Kidney epithelial cell (primary cell): ENCODE measurements around the gene NKIRAS2. TPM values are rescaled to one million over a fixed set of nuclear protein-coding genes. Genes with fewer than 3 reads are reported as not detected.

Experiments
- DNase-seq: peaks from one replicate; pipeline ENCODE4 v3.0.0-alpha.2; 2010; ENCODE audit warnings: low read depth
- H3K27me3 ChIP-seq: 2 replicates; pipeline ENCODE4 v1.6.0; 2011; ENCODE audit warnings: low read length; ENCODE audit not compliant: control insufficient read depth, insufficient read depth
- H3K36me3 ChIP-seq: 2 replicates; pipeline ENCODE4 v1.5.1; 2011; ENCODE audit warnings: low read length; ENCODE audit not compliant: control insufficient read depth, insufficient read depth
- H3K4me3 ChIP-seq: 2 replicates; pipeline ENCODE4 v1.5.1; 2011; ENCODE audit warnings: low read depth, mild to moderate bottlenecking, control low read depth, low read length
- CTCF ChIP-seq: IDR thresholded peaks from 2 replicates; pipeline ENCODE4 v1.5.1; 2011; ENCODE audit warnings: mild to moderate bottlenecking, moderate library complexity, low read length, control low read depth, inconsistent platforms; ENCODE audit not compliant: insufficient read depth, poor library complexity, severe bottlenecking
- total RNA-seq: library from RNA; depleted of rRNA; stranded (reverse); fragments of >200 nt; gene quantifications from 2 replicates; pipeline ENCODE4 v1.2.3, GENCODE V29; 2015

NKIRAS2 gene
- total RNA-seq = 74.4 and 77.8 TPM in 2 replicates

- peak; percentile 88 for TF ChIP-seq CTCF
- no peaks in the 10 kb centered on the region for H3K27me3 ChIP-seq
- H3K36me3 ChIP-seq = peaks cover 1% of the 10 kb centered on the region
- H3K4me3 ChIP-seq = peak within 1 kb of the TSS; percentile 92
- DNase-seq = peak; percentile 49
These were observed at the start of gene NKIRAS2 for GRCh38 chr17:42019509-42020404. NKIRAS2 (plus strand) TSS chr17:42020090; CDS start chr17:42021578, 1,488 bp downstream.

GRCh38 chr17:41970901-41971331 lies 49.0 kb upstream of the NKIRAS2 start:
- Histone ChIP-seq H3K27me3 (no peaks in the 10 kb centered on the region), H3K4me3 (no peak overlapping the region), H3K36me3 (peaks cover 4% of the 10 kb centered on the region)
- no peak for TF ChIP-seq CTCF
- DNase-seq = no peak

- H3K36me3 ChIP-seq = peaks cover 7% of the 10 kb centered on the region
- H3K27me3 ChIP-seq = no peaks in the 10 kb centered on the region
- no peak for DNase-seq
- no peak for TF ChIP-seq CTCF
- no peak overlapping the region for H3K4me3 ChIP-seq
These were observed 48.0 kb upstream of the NKIRAS2 start for GRCh38 chr17:41971721-41972523.

GRCh38 chr17:41972571-41973407 lies 47.1 kb upstream of the NKIRAS2 start:
- no peaks in the 10 kb centered on the region for H3K27me3 ChIP-seq
- no peak for DNase-seq
- H3K36me3 ChIP-seq = peaks cover 8% of the 10 kb centered on the region
- no peak overlapping the region for H3K4me3 ChIP-seq
- no peak for TF ChIP-seq CTCF

GRCh38 chr17:41973408-41973811 lies 46.5 kb upstream of the NKIRAS2 start:
- TF ChIP-seq CTCF = no peak
- no peak for DNase-seq
- peaks cover 8% of the 10 kb centered on the region for H3K36me3 ChIP-seq
- H3K27me3 ChIP-seq = no peaks in the 10 kb centered on the region
- no peak overlapping the region for H3K4me3 ChIP-seq
